DMS53 treated with DMSO at 0.1 percent for 48 hours (cell line): Measurements from ENCODE around the gene INSYN1.

Source experiments
- DNase-seq: peaks from one replicate; lab custom pipeline; 2025; ENCODE audit not compliant: unreplicated experiment; lab: John Stamatoyannopoulos, UW

The INSYN1 gene

GRCh38 chr15:73688455-73688854, 64.7 kb downstream of the INSYN1 start:
- no peak for DNase-seq

- DNase-seq, result no peak
These were observed 65.8 kb downstream of the INSYN1 start for GRCh38 chr15:73687351-73687750.

- DNase-seq, result no peak
These were observed 66.3 kb downstream of the INSYN1 start for GRCh38 chr15:73686781-73687256.

GRCh38 chr15:73685981-73686380, 67.2 kb downstream of the INSYN1 start:
- DNase-seq, result no peak
